Measurements from ENCODE around the gene NMU.

- TF ChIP-seq, protein P1, sequence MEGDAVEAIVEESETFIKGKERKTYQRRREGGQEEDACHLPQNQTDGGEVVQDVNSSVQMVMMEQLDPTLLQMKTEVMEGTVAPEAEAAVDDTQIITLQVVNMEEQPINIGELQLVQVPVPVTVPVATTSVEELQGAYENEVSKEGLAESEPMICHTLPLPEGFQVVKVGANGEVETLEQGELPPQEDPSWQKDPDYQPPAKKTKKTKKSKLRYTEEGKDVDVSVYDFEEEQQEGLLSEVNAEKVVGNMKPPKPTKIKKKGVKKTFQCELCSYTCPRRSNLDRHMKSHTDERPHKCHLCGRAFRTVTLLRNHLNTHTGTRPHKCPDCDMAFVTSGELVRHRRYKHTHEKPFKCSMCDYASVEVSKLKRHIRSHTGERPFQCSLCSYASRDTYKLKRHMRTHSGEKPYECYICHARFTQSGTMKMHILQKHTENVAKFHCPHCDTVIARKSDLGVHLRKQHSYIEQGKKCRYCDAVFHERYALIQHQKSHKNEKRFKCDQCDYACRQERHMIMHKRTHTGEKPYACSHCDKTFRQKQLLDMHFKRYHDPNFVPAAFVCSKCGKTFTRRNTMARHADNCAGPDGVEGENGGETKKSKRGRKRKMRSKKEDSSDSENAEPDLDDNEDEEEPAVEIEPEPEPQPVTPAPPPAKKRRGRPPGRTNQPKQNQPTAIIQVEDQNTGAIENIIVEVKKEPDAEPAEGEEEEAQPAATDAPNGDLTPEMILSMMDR (IDR thresholded peaks at IDR 0.05) = no peak
- no peak for TF ChIP-seq POLR2A (IDR thresholded peaks at IDR 0.05)
These were observed 67.1 kb downstream of the NMU start for GRCh38 chr4:55568905-55569504.
